Measurements from ENCODE around the gene DRD3. TPM values are rescaled to one million over a fixed set of nuclear protein-coding genes. Genes with fewer than 3 reads are reported as not detected.

DRD3 gene
- total and polyA plus RNA-seq, 2 of the 8 experiments (the other 6 are each of a cell fraction or from before 2014, with no cell fraction given), result 0.32 to 1.3 TPM

- H3K9ac ChIP-seq (replicated peaks in 1 of 4; ENCODE audit: extremely low read depth in 1 of 4, low read depth in 3 of 4, low read length in 3 of 4), result no peak overlapping the region; a peak in 1 of 7 replicates
- no peaks in the 10 kb centered on the region for H3K9me3 ChIP-seq (ENCODE audit: insufficient read depth in 2 of 2, low read depth in 1 of 2, low read length in 1 of 2)
- peak overlapping the region; percentile 83; the same call in 1 of the 2 replicates for H2BK20ac ChIP-seq (ENCODE audit: low read length)
- no peaks in the 10 kb centered on the region for H3K79me2 ChIP-seq (ENCODE audit: control insufficient read depth in 1 of 2, insufficient read depth in 2 of 2, low read length in 2 of 2)
- DNase-seq (ENCODE audit: low read depth in 1 of 2, low spot score in 2 of 2) (peak in 1 of 2 experiments; percentile 9), FAIRE-seq (peak; percentile 28)
- H2BK15ac ChIP-seq (ENCODE audit: low read length), result no peak overlapping the region; the same call in 1 of the 2 replicates
- peak overlapping the region; percentile 79; the same call in 1 of the 2 replicates for H2BK5ac ChIP-seq (ENCODE audit: low read depth, low read length)
- H3K18ac ChIP-seq (ENCODE audit: extremely low read depth, low read length), result peak overlapping the region; percentile 63
- no peak overlapping the region for H3K56ac ChIP-seq (replicated peaks; ENCODE audit: insufficient read length, low read depth, low read length)
- H4K8ac ChIP-seq (ENCODE audit: extremely low read depth, insufficient read depth, low read length), result no peak overlapping the region
- ChIA-PET POLR2A (ENCODE audit: partially characterized antibody) (interaction anchor here (0.6 to 0.7 kb wide), 2 partner anchors 77 to 223 kb away, joined by 3 read pairs; no protein-coding TSS in a partner anchor), CTCF (ENCODE audit: partially characterized antibody) (interaction anchor here (0.5 to 1.1 kb wide), 8 partner anchors 9 to 1136 kb away, joined by 3 read pairs; partner anchors contain the start of gene DRD3)
- H4K5ac ChIP-seq (ENCODE audit: insufficient read length, low read depth, low read length), result peak overlapping the region; percentile 8
- H4K91ac ChIP-seq (replicated peaks; ENCODE audit: insufficient read length, low read length), result peak overlapping the region; percentile 81
- no peaks in the 10 kb centered on the region for H4K20me1 ChIP-seq (replicated peaks in 1 of 2; ENCODE audit: control insufficient read depth in 1 of 2, insufficient read depth in 2 of 2, low read length in 2 of 2)
- H3K36me3 ChIP-seq (ENCODE audit: control insufficient read depth in 2 of 4, insufficient read depth in 4 of 4, low read length in 3 of 4), result no peaks in the 10 kb centered on the region
- peak overlapping the region; percentile 41 for H2BK120ac ChIP-seq (replicated peaks; ENCODE audit: low read depth, low read length)
- no peak overlapping the region for H3K14ac ChIP-seq (ENCODE audit: insufficient read length)
- peaks cover 3 to 16% (median 4%) of the 10 kb centered on the region in 4 experiments; a peak in 6 of 7 replicates for H3K4me1 ChIP-seq (replicated peaks in 1 of 4; ENCODE audit: control insufficient read depth in 3 of 4, insufficient read depth in 4 of 4, low read length in 3 of 4)
- H3K4me3 ChIP-seq (ENCODE audit: extremely low read depth in 1 of 4, insufficient read depth in 2 of 4, low read depth in 3 of 4, low read length in 4 of 4), result peak overlapping the region in 1 of 4 experiments; percentile 10; a peak in 3 of 8 replicates
- no peak overlapping the region for H3K27ac ChIP-seq (ENCODE audit: low read depth, low read length)
- H2BK12ac ChIP-seq (ENCODE audit: low read depth, low read length), result peak overlapping the region; percentile 96
- no peak overlapping the region for H3K4ac ChIP-seq (replicated peaks; ENCODE audit: insufficient read length, low read depth, low read length)
- H2AFZ ChIP-seq (ENCODE audit: low read length), result no peak overlapping the region; the same call in 1 of the 2 replicates
- peak overlapping the region; percentile 48 to 51 for H3K4me2 ChIP-seq (ENCODE audit: insufficient read depth in 1 of 2, low read depth in 2 of 2, low read length in 2 of 2)
- WGBS, 2 experiments (ENCODE audit: extremely low coverage in 1 of 2, insufficient coverage in 1 of 2, insufficient read length in 1 of 2, insufficient replicate concordance in 2 of 2, low coverage in 1 of 2, low lambda C conversion rate in 2 of 2, missing lambda C conversion rate in 1 of 2), result 51 to 100% methylated on average over 2 to 18 of the region's 19 CpGs
- no peak overlapping the region for H3K23ac ChIP-seq (ENCODE audit: insufficient read length)
- no peaks in the 10 kb centered on the region; the same call in 1 of the 2 replicates for H3K23me2 ChIP-seq (ENCODE audit: low read depth, low read length)
- H2AK5ac ChIP-seq (ENCODE audit: low read depth, low read length), result peak overlapping the region; percentile 72; the same call in 1 of the 2 replicates
- peaks cover 0 to 4% (median 1%) of the 10 kb centered on the region in 4 experiments; a peak in 3 of 7 replicates for H3K27me3 ChIP-seq (replicated peaks in 1 of 4; ENCODE audit: control insufficient read depth in 3 of 4, extremely low read depth in 1 of 4, insufficient read depth in 3 of 4, low read length in 3 of 4)
- no peaks in the 10 kb centered on the region for H3K79me1 ChIP-seq (ENCODE audit: low read depth, low read length)
- no peak for TF ChIP-seq POU5F1 (IDR thresholded peaks at IDR 0.05; ENCODE audit: low read depth, low read length)
- TF ChIP-seq JUND (IDR thresholded peaks at IDR 0.05; ENCODE audit: low read length), result no peak
- TF ChIP-seq TAF7 (optimal IDR thresholded peaks at IDR 0.05; ENCODE audit: borderline replicate concordance, low read depth, low read length), result no peak
- TF ChIP-seq E2F6 (IDR thresholded peaks at IDR 0.05), result peak; percentile 35; the same call in 1 of the 2 replicates
- no peak for TF ChIP-seq ATF3 (IDR thresholded peaks at IDR 0.05; ENCODE audit: insufficient read depth, low read depth, low read length)
- TF ChIP-seq CREB1 (IDR thresholded peaks at IDR 0.05), result no peak
- no peak for TF ChIP-seq BACH1 (IDR thresholded peaks at IDR 0.05; ENCODE audit: low read length)
- TF ChIP-seq CTBP2 (IDR thresholded peaks at IDR 0.05; ENCODE audit: borderline replicate concordance, insufficient read depth, insufficient read length, low read length), result no peak
- no peak for TF ChIP-seq TBP (IDR thresholded peaks at IDR 0.05; ENCODE audit: low read depth, low read length)
Observed at GRCh38 chr3:114213627-114214541, 35.0 kb upstream of the DRD3 start.
